Measurements from ENCODE around the gene INKA2. TPM values are rescaled to one million over a fixed set of nuclear protein-coding genes. Genes with fewer than 3 reads are reported as not detected.
"Not testable (repeated sequence)": the region's sequence is repeated elsewhere in the genome, so short reads cannot be mapped to it uniquely, and the experiment has no call there.

INKA2 gene
- total RNA-seq, 1 experiment from 2014 or later = 1.1 TPM

- DNase-seq = no peak
- no peaks in the 10 kb centered on the region for H3K27me3 ChIP-seq
- peaks cover 35% of the 10 kb centered on the region for H3K36me3 ChIP-seq
- no peaks in the 10 kb centered on the region for H3K9me3 ChIP-seq
- peak overlapping the region; percentile 98 for H3K4me3 ChIP-seq
Measured at GRCh38 chr1:111756124-111756513, 16.9 kb upstream of the INKA2 start.

- peaks cover 29% of the 10 kb centered on the region for H3K36me3 ChIP-seq
- no peaks in the 10 kb centered on the region for H3K27me3 ChIP-seq
- peak within 1 kb of the TSS; percentile 98 for H3K4me3 ChIP-seq
- DNase-seq = peak; percentile 94
- no peaks in the 10 kb centered on the region for H3K9me3 ChIP-seq
Measured at GRCh38 chr1:111755331-111756123, 16.3 kb upstream of the INKA2 start, which contains the start of gene DDX20. DDX20 (plus strand) TSS chr1:111755901; CDS start chr1:111755925, 24 bp downstream.

- H3K9me3 ChIP-seq = no peaks in the 10 kb centered on the region
- H3K27me3 ChIP-seq = no peaks in the 10 kb centered on the region
- DNase-seq = peak; percentile 51
- H3K36me3 ChIP-seq = peaks cover 23% of the 10 kb centered on the region
- peak overlapping the region; percentile 98 for H3K4me3 ChIP-seq
Measured at GRCh38 chr1:111754984-111755330, 15.8 kb upstream of the INKA2 start.

GRCh38 chr1:111751906-111752575 lies 12.8 kb upstream of the INKA2 start:
- no peak overlapping the region for H3K4me3 ChIP-seq
- H3K27me3 ChIP-seq = no peaks in the 10 kb centered on the region
- no peak for DNase-seq
- peaks cover 3% of the 10 kb centered on the region for H3K36me3 ChIP-seq
- no peaks in the 10 kb centered on the region for H3K9me3 ChIP-seq

GRCh38 chr1:111750856-111751255 lies 11.7 kb upstream of the INKA2 start:
- peaks cover 2% of the 10 kb centered on the region for H3K36me3 ChIP-seq
- DNase-seq = no peak
- no peaks in the 10 kb centered on the region for H3K27me3 ChIP-seq
- no peak overlapping the region for H3K4me3 ChIP-seq
- no peaks in the 10 kb centered on the region for H3K9me3 ChIP-seq

GRCh38 chr1:111749628-111750027 lies 10.4 kb upstream of the INKA2 start:
- no peak for DNase-seq
- H3K27me3 ChIP-seq = no peaks in the 10 kb centered on the region
- no peaks in the 10 kb centered on the region for H3K9me3 ChIP-seq
- H3K4me3 ChIP-seq = no peak overlapping the region
- no peaks in the 10 kb centered on the region for H3K36me3 ChIP-seq

GRCh38 chr1:111747947-111748346 lies 8.8 kb upstream of the INKA2 start:
- Histone ChIP-seq H3K36me3 (no peaks in the 10 kb centered on the region), H3K4me3 (no peak overlapping the region), H3K27me3 (no peaks in the 10 kb centered on the region), H3K9me3 (no peaks in the 10 kb centered on the region)
- DNase-seq = no peak

- H3K9me3 ChIP-seq = no peaks in the 10 kb centered on the region
- H3K4me3 ChIP-seq = no peak overlapping the region
- H3K36me3 ChIP-seq = no peaks in the 10 kb centered on the region
- H3K27me3 ChIP-seq = no peaks in the 10 kb centered on the region
- peak; percentile 61 for DNase-seq
Measured at GRCh38 chr1:111747282-111747734, 8.1 kb upstream of the INKA2 start.

- Histone ChIP-seq H3K36me3 (no peaks in the 10 kb centered on the region), H3K4me3 (no peak overlapping the region), H3K9me3 (no peaks in the 10 kb centered on the region), H3K27me3 (0 out of 2 replicates have a peak, but pooled peaks cover 3% of the 10 kb centered on the region)
- no peak for DNase-seq
Measured at GRCh38 chr1:111746614-111746999, 7.4 kb upstream of the INKA2 start.

- no peak overlapping the region for H3K4me3 ChIP-seq
- DNase-seq = no peak
- H3K27me3 ChIP-seq = peaks cover 3% of the 10 kb centered on the region; the same call in 1 of the 2 replicates
- no peaks in the 10 kb centered on the region for H3K36me3 ChIP-seq
- no peaks in the 10 kb centered on the region for H3K9me3 ChIP-seq
Measured at GRCh38 chr1:111745675-111746613, 6.7 kb upstream of the INKA2 start.

GRCh38 chr1:111743679-111744101 lies 4.5 kb upstream of the INKA2 start:
- no peaks in the 10 kb centered on the region for H3K36me3 ChIP-seq
- peak; percentile 30 for DNase-seq
- no peaks in the 10 kb centered on the region for H3K9me3 ChIP-seq
- H3K4me3 ChIP-seq = no peak overlapping the region
- peaks cover 9% of the 10 kb centered on the region for H3K27me3 ChIP-seq

- Histone ChIP-seq H3K4me3 (no peak overlapping the region), H3K9me3 (no peaks in the 10 kb centered on the region), H3K36me3 (no peaks in the 10 kb centered on the region), H3K27me3 (peaks cover 9% of the 10 kb centered on the region)
- DNase-seq = no peak
Measured at GRCh38 chr1:111742938-111743549, 3.8 kb upstream of the INKA2 start.

- not testable (repeated sequence) for H3K4me3 ChIP-seq, H3K36me3 ChIP-seq, DNase-seq, H3K9me3 ChIP-seq, H3K27me3 ChIP-seq
Measured at GRCh38 chr1:111742292-111742691, 3.1 kb upstream of the INKA2 start.

GRCh38 chr1:111739925-111740765 lies 950 bp upstream of the INKA2 start:
- Histone ChIP-seq H3K9me3 (no peaks in the 10 kb centered on the region), H3K36me3 (no peaks in the 10 kb centered on the region), H3K4me3 (peak overlapping the region; percentile 56), H3K27me3 (peaks cover 9% of the 10 kb centered on the region)
- peak; percentile 67 for DNase-seq

- peaks cover 9% of the 10 kb centered on the region for H3K27me3 ChIP-seq
- H3K9me3 ChIP-seq = no peaks in the 10 kb centered on the region
- H3K4me3 ChIP-seq = peak overlapping the region; percentile 56
- H3K36me3 ChIP-seq = no peaks in the 10 kb centered on the region
- DNase-seq = peak; percentile 80
Measured at GRCh38 chr1:111738436-111739193, 580 bp downstream of the INKA2 start.

Data from MG63 (cell line).